Measurements from ENCODE around the gene SPEF2. TPM values are rescaled to one million over a fixed set of nuclear protein-coding genes. Genes with fewer than 3 reads are reported as not detected.

The SPEF2 gene
- total and polyA plus RNA-seq, 9 of the 15 experiments (the other 6 are each of a cell fraction or from before 2014, with no cell fraction given): 0.11 to 0.62 (median 0.20) TPM; not detected in 2

- TF ChIP-seq RERE (CRISPR knock-in tag; IDR thresholded peaks at IDR 0.05; ENCODE audit: borderline replicate concordance): no peak
- no peak for TF ChIP-seq ZNF668 (CRISPR knock-in tag; IDR thresholded peaks at IDR 0.05)
- TF ChIP-seq ZNF143 (CRISPR knock-in tag; IDR thresholded peaks at IDR 0.05): no peak
- no peak for TF ChIP-seq PHF21A (IDR thresholded peaks at IDR 0.05; ENCODE audit: borderline replicate concordance, low read depth)
- TF ChIP-seq NR4A1 (CRISPR knock-in tag; IDR thresholded peaks at IDR 0.05): no peak
- TF ChIP-seq NR4A1 (tag; IDR thresholded peaks at IDR 0.05): no peak
- TF ChIP-seq MCM3 (IDR thresholded peaks at IDR 0.05): no peak
- no peak for TF ChIP-seq FUS (optimal IDR thresholded peaks at IDR 0.05; ENCODE audit: low read depth, low read length)
- no peak for TF ChIP-seq ZNF830 (CRISPR knock-in tag; IDR thresholded peaks at IDR 0.05)
- TF ChIP-seq ESRRB (CRISPR knock-in tag; IDR thresholded peaks at IDR 0.05; ENCODE audit: borderline replicate concordance): no peak
- TF ChIP-seq KHSRP (IDR thresholded peaks at IDR 0.05): no peak
Measured at GRCh38 chr5:35847491-35847890, 229.8 kb downstream of the SPEF2 start (continued).
